H9 (cell line): ENCODE measurements around the gene B4GALNT4. TPM values are rescaled to one million over a fixed set of nuclear protein-coding genes. Genes with fewer than 3 reads are reported as not detected.
A peak's percentile ranks its signal among the peaks of the same experiment; 100 is the strongest.

Experiments used
- DNase-seq: peaks from one replicate; pipeline ENCODE4 v3.0.0-alpha.2; 2017
- H2AFZ ChIP-seq: one replicate; pipeline ENCODE4 v1.6.1; 2013; ENCODE audit warnings: mild to moderate bottlenecking, low read length, control low read depth, moderate library complexity
- H2AK5ac ChIP-seq: 2 replicates; pipeline ENCODE4 v1.6.1; 2013; ENCODE audit warnings: low read length, control low read depth, mixed read lengths; ENCODE audit not compliant: insufficient read length
- H2BK120ac ChIP-seq: one replicate; pipeline ENCODE4 v1.6.1; 2013; ENCODE audit warnings: low read depth, mild to moderate bottlenecking, low read length, control low read depth, inconsistent platforms; ENCODE audit not compliant: poor library complexity, severe bottlenecking
- H2BK12ac ChIP-seq: 2 replicates; pipeline ENCODE4 v1.6.1; 2013; ENCODE audit warnings: low read length, control low read depth, mixed read lengths, low read depth; ENCODE audit not compliant: insufficient read length
- H2BK15ac ChIP-seq: 2 replicates; pipeline ENCODE4 v1.6.1; 2013; ENCODE audit warnings: low read depth, low read length, control low read depth
- H2BK20ac ChIP-seq: one replicate; pipeline ENCODE4 v1.6.1; 2013; ENCODE audit warnings: low read depth, mild to moderate bottlenecking, low read length, control low read depth, inconsistent platforms; ENCODE audit not compliant: poor library complexity, severe bottlenecking
- H2BK5ac ChIP-seq: 2 replicates; pipeline ENCODE4 v1.6.1; 2013; ENCODE audit warnings: low read length, control low read depth, mixed read lengths; ENCODE audit not compliant: insufficient read length
- H3K14ac ChIP-seq: 2 replicates; pipeline ENCODE4 v1.6.1; 2013; ENCODE audit warnings: low read length, control low read depth; ENCODE audit not compliant: insufficient read depth
- H3K18ac ChIP-seq: 2 replicates; pipeline ENCODE4 v1.6.1; 2013; ENCODE audit warnings: low read depth, mild to moderate bottlenecking, mixed read lengths, low read length, control low read depth; ENCODE audit not compliant: insufficient read length
- H3K23ac ChIP-seq: 2 replicates; pipeline ENCODE4 v1.6.1; 2013; ENCODE audit warnings: low read length, control low read depth, mixed read lengths, low read depth; ENCODE audit not compliant: insufficient read length
- H3K23me2 ChIP-seq: 2 replicates; pipeline ENCODE4 v1.6.1; 2013; ENCODE audit warnings: low read depth, mild to moderate bottlenecking, mixed read lengths, low read length, control low read depth; ENCODE audit not compliant: insufficient read length, poor library complexity, severe bottlenecking
- H3K27ac ChIP-seq: 2 replicates; pipeline ENCODE4 v1.5.1; 2013; ENCODE audit warnings: low read length, control low read depth, mixed read lengths, low read depth; ENCODE audit not compliant: insufficient read length
- H3K27me3 ChIP-seq: 2 replicates; pipeline ENCODE4 v1.6.1; 2013; ENCODE audit warnings: low read length, control low read depth, inconsistent platforms; ENCODE audit not compliant: insufficient read depth
- H3K4ac ChIP-seq: 2 replicates; pipeline ENCODE4 v1.6.1; 2013; ENCODE audit warnings: low read depth, mild to moderate bottlenecking, control low read depth, inconsistent platforms, low read length, moderate library complexity
- H3K4me1 ChIP-seq: 2 replicates; pipeline ENCODE4 v1.6.1; 2013; ENCODE audit warnings: low read length, control low read depth, inconsistent platforms; ENCODE audit not compliant: insufficient read depth
- H3K4me2 ChIP-seq: 2 replicates; pipeline ENCODE4 v1.6.1; 2013; ENCODE audit warnings: low read length, control low read depth, mixed read lengths; ENCODE audit not compliant: insufficient read length, insufficient read depth
- H3K56ac ChIP-seq: 2 replicates; pipeline ENCODE4 v1.6.1; 2013; ENCODE audit warnings: low read depth, mild to moderate bottlenecking, mixed read lengths, low read length, control low read depth; ENCODE audit not compliant: insufficient read length
- H3K79me1 ChIP-seq: 2 replicates; pipeline ENCODE4 v1.6.1; 2013; ENCODE audit warnings: low read depth, mild to moderate bottlenecking, moderate library complexity, low read length, control low read depth, inconsistent platforms; ENCODE audit not compliant: insufficient read depth, poor library complexity, severe bottlenecking
- H3K79me2 ChIP-seq: 2 replicates; pipeline ENCODE4 v1.6.1; 2013; ENCODE audit warnings: low read length, control low read depth, inconsistent platforms; ENCODE audit not compliant: insufficient read depth
- H3K9ac ChIP-seq: 2 replicates; pipeline ENCODE4 v1.6.1; 2013; ENCODE audit warnings: low read length, control low read depth, mixed read lengths; ENCODE audit not compliant: insufficient read length; ENCODE audit errors: extremely low read depth
- H3K9me3 ChIP-seq: one replicate; pipeline ENCODE4 v1.6.1; 2013; ENCODE audit warnings: low read depth, low read length, inconsistent platforms; ENCODE audit not compliant: control insufficient read depth
- H3T11ph ChIP-seq: one replicate; pipeline ENCODE4 v1.6.1; 2013; ENCODE audit warnings: mild to moderate bottlenecking, low read length, control low read depth, inconsistent platforms
- H4K20me1 ChIP-seq: one replicate; pipeline ENCODE4 v1.6.1; 2013; ENCODE audit not compliant: control insufficient read depth, insufficient read length, insufficient read depth
- H4K5ac ChIP-seq: 2 replicates; pipeline ENCODE4 v1.6.1; 2013; ENCODE audit warnings: low read depth, mild to moderate bottlenecking, mixed read lengths, low read length, control low read depth; ENCODE audit not compliant: insufficient read length
- H4K8ac ChIP-seq: replicated peaks from 2 replicates; pipeline ENCODE4 v1.6.1; 2013; ENCODE audit warnings: low read length, control low read depth, mixed read lengths, low read depth; ENCODE audit not compliant: insufficient read length
- H4K91ac ChIP-seq: 2 replicates; pipeline ENCODE4 v1.6.1; 2013; ENCODE audit warnings: low read depth, mild to moderate bottlenecking, moderate library complexity, mixed read lengths, low read length, control low read depth; ENCODE audit not compliant: insufficient read length
- H3K27ac Mint-ChIP-seq, 3 experiments: 2 replicates in 2 of 3; 3 replicates in 1 of 3; pipeline ENCODE4 v1.8.0; 2020 to 2021; ENCODE audit warnings: mixed read lengths in 3 of 3, mild to moderate bottlenecking in 1 of 3, moderate library complexity in 1 of 3
- H3K27me3 Mint-ChIP-seq: 2 replicates; pipeline ENCODE4 v1.8.0; 2021; ENCODE audit warnings: low read depth, mild to moderate bottlenecking, moderate library complexity, mixed read lengths
- H3K36me3 Mint-ChIP-seq, 3 experiments: 2 replicates in 2 of 3; 3 replicates in 1 of 3; pipeline ENCODE4 v1.8.0; 2020 to 2021; ENCODE audit warnings: low read depth in 3 of 3, mixed read lengths in 3 of 3; ENCODE audit not compliant: insufficient read depth in 1 of 3
- H3K4me1 Mint-ChIP-seq, 2 experiments: 2 replicates each; pipeline ENCODE4 v1.8.0; 2020; ENCODE audit warnings: mixed read lengths in 2 of 2
- H3K4me3 Mint-ChIP-seq, 2 experiments: 2 replicates in 1 of 2; 3 replicates in 1 of 2; pipeline ENCODE4 v1.8.0; 2020 to 2021; ENCODE audit warnings: mild to moderate bottlenecking in 2 of 2, mixed read lengths in 2 of 2, moderate library complexity in 1 of 2
- H3K9me3 Mint-ChIP-seq, 2 experiments: 2 replicates in 1 of 2; 3 replicates in 1 of 2; pipeline ENCODE4 v1.8.0; 2020; ENCODE audit warnings: mild to moderate bottlenecking in 2 of 2, mixed read lengths in 2 of 2, moderate library complexity in 1 of 2
- CTCF ChIP-seq: fragments of 200-600 bp; sonication (generic); conservative IDR thresholded peaks from 3 replicates; pipeline ENCODE4 v1.8.0; 2021; ENCODE audit warnings: antibody characterized with exemption, mild to moderate bottlenecking
- WGBS: extraction: QIAGEN DNeasy Blood & Tissue Kit; methylation state at CpG from one replicate; pipeline ENCODE4 v1.1.7; 2013; ENCODE audit warnings: missing lambda C conversion rate, low lambda C conversion rate, mixed read lengths; ENCODE audit not compliant: insufficient read length; ENCODE audit errors: extremely low coverage; 5-methylcytosine and 5-hydroxymethylcytosine counted together
- total RNA-seq: library from RNA; stranded (reverse); gene quantifications from 2 replicates; pipeline ENCODE4 v1.2.1, GENCODE V29; 2021

Gene B4GALNT4
- total RNA-seq, 1 experiment from 2014 or later, result 105 TPM

GRCh38 chr11:381501-382072 is 12.3 kb downstream of the B4GALNT4 start:
- no peak overlapping the region for H2BK12ac ChIP-seq
- no peak overlapping the region for H4K8ac ChIP-seq
- no peak overlapping the region for H3K9ac ChIP-seq
- no peak overlapping the region for H2AFZ ChIP-seq
- no peak overlapping the region for H3K14ac ChIP-seq
- H3K4me2 ChIP-seq, result no peak overlapping the region
- H3K23me2 ChIP-seq, result no peaks in the 10 kb centered on the region
- DNase-seq, result no peak
- no peak overlapping the region for H4K5ac ChIP-seq
- H3K56ac ChIP-seq, result no peak overlapping the region
- no peak overlapping the region for H3K27ac ChIP-seq
- H2AK5ac ChIP-seq, result no peak overlapping the region
- H4K91ac ChIP-seq, result no peak overlapping the region
- H3K4ac ChIP-seq, result no peak overlapping the region
- H2BK20ac ChIP-seq, result no peak overlapping the region
- peaks cover 22 to 41% (median 31%) of the 10 kb centered on the region in 3 experiments for H3K36me3 Mint-ChIP-seq
- no peaks in the 10 kb centered on the region for H3K79me1 ChIP-seq
- no CpG with 5 or more reads among the region's 35 CpGs for WGBS
- H3K9me3 ChIP-seq, result peaks cover 8% of the 10 kb centered on the region
- peak overlapping the region in 1 of 3 experiments; percentile 54; a peak in 1 of 7 replicates for H3K27ac Mint-ChIP-seq
- no peaks in the 10 kb centered on the region for H3K27me3 ChIP-seq
- H3K4me3 Mint-ChIP-seq, result no peak overlapping the region
- H2BK5ac ChIP-seq, result no peak overlapping the region
- peaks cover 1 to 2% of the 10 kb centered on the region in 2 experiments for H3K9me3 Mint-ChIP-seq
- no peaks in the 10 kb centered on the region for H3K79me2 ChIP-seq
- H3K27me3 Mint-ChIP-seq, result no peaks in the 10 kb centered on the region
- peaks cover 0 to 3% of the 10 kb centered on the region in 2 experiments; a peak in 1 of 4 replicates for H3K4me1 Mint-ChIP-seq
- H2BK15ac ChIP-seq, result no peak overlapping the region
- no peak for TF ChIP-seq CTCF
- H3K18ac ChIP-seq, result no peak overlapping the region
- H2BK120ac ChIP-seq, result no peak overlapping the region
- H3T11ph ChIP-seq, result no peak overlapping the region
- H4K20me1 ChIP-seq, result no peaks in the 10 kb centered on the region
- H3K4me1 ChIP-seq, result no peaks in the 10 kb centered on the region
- H3K23ac ChIP-seq, result no peak overlapping the region
